CD14-positive monocyte (primary cell): ENCODE data around the gene GRIK4. TPM values are rescaled to one million over a fixed set of nuclear protein-coding genes. Genes with fewer than 3 reads are reported as not detected.

ENCODE experiments used
- DNase-seq, 3 donors: peaks; one replicate each; pipeline ENCODE4 v3.0.0-alpha.2; 2011 to 2022
- H2AFZ ChIP-seq: 2 replicates; pipeline ENCODE4 v1.6.0; 2012; ENCODE audit warnings: mild to moderate bottlenecking, low read depth, low read length, inconsistent platforms; ENCODE audit not compliant: insufficient read depth, poor library complexity, severe bottlenecking
- H3K27ac ChIP-seq, 2 donors: 1 replicate in 1 of 2; 2 replicates in 1 of 2; pipeline ENCODE4 v1.5.1; 2012 to 2013; ENCODE audit warnings: low read length in 2 of 2, control low read depth in 1 of 2, inconsistent platforms in 1 of 2, low read depth in 1 of 2, mild to moderate bottlenecking in 1 of 2
- H3K27me3 ChIP-seq, 2 donors: one replicate each; pipeline versions ENCODE4 v1.6.0 to v1.6.1; 2011 to 2013; ENCODE audit warnings: low read length in 2 of 2; ENCODE audit not compliant: control insufficient read depth in 2 of 2, insufficient read depth in 2 of 2
- H3K36me3 ChIP-seq, 2 donors: replicated peaks in 1 of 2; 1 replicate in 1 of 2; 2 replicates in 1 of 2; pipeline versions ENCODE4 v1.5.1 to v1.6.1; 2012 to 2013; ENCODE audit warnings: low read length in 2 of 2, control low read depth in 1 of 2, inconsistent platforms in 1 of 2, mild to moderate bottlenecking in 1 of 2; ENCODE audit not compliant: insufficient read depth in 2 of 2, control insufficient read depth in 1 of 2
- H3K4me1 ChIP-seq, 2 donors: 1 replicate in 1 of 2; 2 replicates in 1 of 2; pipeline versions ENCODE4 v1.5.1 to v1.6.1; 2012 to 2013; ENCODE audit warnings: low read length in 2 of 2, control low read depth in 1 of 2, inconsistent platforms in 1 of 2, mild to moderate bottlenecking in 1 of 2, moderate library complexity in 1 of 2; ENCODE audit not compliant: insufficient read depth in 2 of 2, control insufficient read depth in 1 of 2
- H3K4me2 ChIP-seq: replicated peaks from 2 replicates; pipeline ENCODE3; 2012; ENCODE audit warnings: low read length, moderate library complexity, mild to moderate bottlenecking; ENCODE audit not compliant: poor library complexity, severe bottlenecking; ENCODE audit errors: extremely low read depth
- H3K4me3 ChIP-seq, 3 experiments: fragments of 200-600 bp in 1 of 3; sonication (generic) in 1 of 3; replicated peaks in 1 of 3; 1 replicate in 2 of 3; 2 replicates in 1 of 3; pipeline ENCODE4 v1.5.1; 2011 to 2013; ENCODE audit warnings: low read length in 3 of 3, mild to moderate bottlenecking in 3 of 3, control low read depth in 2 of 3, low read depth in 2 of 3, inconsistent platforms in 1 of 3, moderate library complexity in 1 of 3
- H3K79me2 ChIP-seq: 2 replicates; pipeline ENCODE4 v1.6.0; 2012; ENCODE audit warnings: mild to moderate bottlenecking, control low read depth, inconsistent platforms, low read length, moderate library complexity; ENCODE audit not compliant: insufficient read depth
- H3K9ac ChIP-seq: 2 replicates; pipeline ENCODE4 v1.6.0; 2017; ENCODE audit warnings: low read length, mild to moderate bottlenecking; ENCODE audit not compliant: insufficient read depth, poor library complexity, severe bottlenecking
- H3K9me3 ChIP-seq, 2 donors: replicated peaks in 1 of 2; 1 replicate in 1 of 2; 2 replicates in 1 of 2; pipeline versions ENCODE4 v1.5.1 to v1.6.1; 2012 to 2013; ENCODE audit warnings: low read length in 2 of 2, control low read depth in 1 of 2; ENCODE audit not compliant: control insufficient read depth in 1 of 2, insufficient read depth in 1 of 2
- H4K20me1 ChIP-seq: 2 replicates; pipeline ENCODE4 v1.6.0; 2012; ENCODE audit warnings: mild to moderate bottlenecking, low read length, control low read depth, moderate library complexity; ENCODE audit not compliant: insufficient read depth
- H3K27ac Mint-ChIP-seq, 7 donors: one replicate each; pipeline ENCODE4 v1.8.0; 2020; ENCODE audit warnings: mild to moderate bottlenecking in 7 of 7, mixed read lengths in 7 of 7, moderate library complexity in 6 of 7, inconsistent platforms in 2 of 7
- H3K27me3 Mint-ChIP-seq, 3 donors: one replicate each; pipeline ENCODE4 v1.8.0; 2021 to 2022; ENCODE audit warnings: low read depth in 3 of 3, mild to moderate bottlenecking in 3 of 3, mixed read lengths in 3 of 3, moderate library complexity in 3 of 3, inconsistent platforms in 1 of 3
- H3K36me3 Mint-ChIP-seq, 2 donors: one replicate each; pipeline ENCODE4 v1.8.0; 2020; ENCODE audit warnings: mixed read lengths in 2 of 2, inconsistent platforms in 1 of 2, mild to moderate bottlenecking in 1 of 2
- H3K4me1 Mint-ChIP-seq: one replicate; pipeline ENCODE4 v1.8.0; 2020; ENCODE audit warnings: mild to moderate bottlenecking, mixed read lengths
- H3K4me3 Mint-ChIP-seq, 2 donors: one replicate each; pipeline ENCODE4 v1.8.0; 2020; ENCODE audit warnings: mild to moderate bottlenecking in 2 of 2, mixed read lengths in 2 of 2, moderate library complexity in 1 of 2
- H3K9me3 Mint-ChIP-seq, 7 donors: one replicate each; pipeline ENCODE4 v1.8.0; 2020 to 2022; ENCODE audit warnings: mixed read lengths in 7 of 7, mild to moderate bottlenecking in 6 of 7, moderate library complexity in 6 of 7, inconsistent platforms in 2 of 7
- CTCF ChIP-seq: fragments of 200-600 bp; IDR thresholded peaks from one replicate; pipeline ENCODE4 v1.8.0; 2022; ENCODE audit warnings: antibody characterized with exemption, mild to moderate bottlenecking
- WGBS: methylation state at CpG from one replicate; pipeline ENCODE4 v1.1.5; 2013; ENCODE audit warnings: missing lambda C conversion rate; ENCODE audit not compliant: insufficient coverage; 5-methylcytosine and 5-hydroxymethylcytosine counted together
- intact Hi-C, 2 donors: fragments of 100-400 bp; cut with micrococcal nuclease; formaldehyde crosslinking; loops; one replicate each; pipeline versions ENCODE4 v1.15.0 to v1.15.1; 2023
- polyA plus RNA-seq, 3 donors: library from polyadenylated mRNA; depleted of rRNA in 1 of 3; unstranded in 2 of 3; stranded (reverse) in 1 of 3; fragments of 300-500 nt in 2 of 3; fragments of >200 nt in 1 of 3; fragmentation: Illumina TruSeq in 2 of 3; gene quantifications; 1 replicate in 2 of 3; 2 replicates in 1 of 3; pipeline ENCODE4 v1.2.3, GENCODE V29; 2012 to 2021

The GRIK4 gene
- polyA plus RNA-seq, 3 donors = not detected

- WGBS = 42% methylated on average over 2 of the region's 3 CpGs
- no peaks in the 10 kb centered on the region for H3K36me3 Mint-ChIP-seq
Observed at GRCh38 chr11:120586072-120586471, 74.5 kb downstream of the GRIK4 start.

GRCh38 chr11:120586728-120587127 is 75.2 kb downstream of the GRIK4 start:
- Histone ChIP-seq H3K27me3 (no peaks in the 10 kb centered on the region), H2AFZ (no peak overlapping the region), H3K9me3 (no peaks in the 10 kb centered on the region), H3K9ac (no peak overlapping the region), H3K4me2 (no peak overlapping the region), H3K27ac (no peak overlapping the region), H3K79me2 (no peaks in the 10 kb centered on the region), H3K4me1 (no peaks in the 10 kb centered on the region), H3K4me3 (no peak overlapping the region), H3K36me3 (no peaks in the 10 kb centered on the region), H4K20me1 (no peaks in the 10 kb centered on the region)
- DNase-seq = no peak
- Mint-ChIP-seq H3K4me3 (no peak overlapping the region), H3K36me3 (no peaks in the 10 kb centered on the region), H3K27me3 (peaks cover 6 to 17% (median 7%) of the 10 kb centered on the region in 3 donors), H3K9me3 (peaks cover 0 to 11% (median 6%) of the 10 kb centered on the region in 7 donors), H3K27ac (no peak overlapping the region), H3K4me1 (no peaks in the 10 kb centered on the region)
- intact Hi-C loops = no loop called here
- WGBS = 89% methylated on average over 1 of the region's 7 CpGs
- no peak for TF ChIP-seq CTCF

More at GRCh38 chr11:120586072-120586471, 74.5 kb downstream of the GRIK4 start:
- no peaks in the 10 kb centered on the region for H3K4me1 ChIP-seq
- Mint-ChIP-seq H3K4me1 (peaks cover 6% of the 10 kb centered on the region), H3K4me3 (no peak overlapping the region), H3K27ac (no peak overlapping the region), H3K9me3 (peaks cover 0 to 11% (median 6%) of the 10 kb centered on the region in 7 donors), H3K27me3 (peaks cover 6 to 16% (median 7%) of the 10 kb centered on the region in 3 donors)
- DNase-seq = no peak
- H3K79me2 ChIP-seq = no peaks in the 10 kb centered on the region
- intact Hi-C loops = no loop called here
- H3K9ac ChIP-seq = no peak overlapping the region
- H4K20me1 ChIP-seq = no peaks in the 10 kb centered on the region
- TF ChIP-seq CTCF = no peak
- H2AFZ ChIP-seq = no peak overlapping the region
- no peak overlapping the region for H3K4me2 ChIP-seq
- no peak overlapping the region for H3K27ac ChIP-seq
- no peak overlapping the region for H3K4me3 ChIP-seq
- H3K9me3 ChIP-seq = no peaks in the 10 kb centered on the region
- no peaks in the 10 kb centered on the region for H3K36me3 ChIP-seq
- H3K27me3 ChIP-seq = no peaks in the 10 kb centered on the region
